ENCODE results near the gene OR8G1. TPM values are rescaled to one million over a fixed set of nuclear protein-coding genes. Genes with fewer than 3 reads are reported as not detected.
"Not testable (repeated sequence)": the region's sequence is repeated elsewhere in the genome, so short reads cannot be mapped to it uniquely, and the experiment has no call there.

OR8G1 gene
- total and polyA plus RNA-seq, 8 donors, result not detected

DNA sequence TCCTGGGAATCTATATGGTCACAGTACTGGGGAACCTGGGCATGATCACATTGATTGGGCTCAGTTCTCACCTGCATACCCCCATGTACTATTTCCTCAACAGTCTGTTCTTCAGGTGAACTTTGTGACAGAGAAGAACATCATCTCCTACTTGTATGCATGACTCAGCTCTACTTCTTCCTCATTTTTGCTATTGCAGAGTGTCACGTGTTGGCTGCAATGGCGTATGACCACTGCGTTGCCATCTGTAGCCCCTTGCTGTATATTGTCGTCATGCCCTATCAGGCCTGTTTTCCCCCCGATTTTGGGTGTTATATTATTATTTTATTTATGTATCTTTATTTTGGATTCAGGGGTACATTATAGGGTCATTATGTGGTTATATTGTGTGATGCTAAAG lies 2.4 kb upstream of the OR8G1 start:
- Histone ChIP-seq H3K27ac (no peak overlapping the region), H3K4me3 (no peak overlapping the region), H3K27me3 (no peaks in the 10 kb centered on the region), H3K4me1 (no peaks in the 10 kb centered on the region), H3K9me3 (no peaks in the 10 kb centered on the region), H3K36me3 (no peaks in the 10 kb centered on the region)
- no peak for TF ChIP-seq EP300 (IDR thresholded peaks at IDR 0.05)
- TF ChIP-seq, protein P1, sequence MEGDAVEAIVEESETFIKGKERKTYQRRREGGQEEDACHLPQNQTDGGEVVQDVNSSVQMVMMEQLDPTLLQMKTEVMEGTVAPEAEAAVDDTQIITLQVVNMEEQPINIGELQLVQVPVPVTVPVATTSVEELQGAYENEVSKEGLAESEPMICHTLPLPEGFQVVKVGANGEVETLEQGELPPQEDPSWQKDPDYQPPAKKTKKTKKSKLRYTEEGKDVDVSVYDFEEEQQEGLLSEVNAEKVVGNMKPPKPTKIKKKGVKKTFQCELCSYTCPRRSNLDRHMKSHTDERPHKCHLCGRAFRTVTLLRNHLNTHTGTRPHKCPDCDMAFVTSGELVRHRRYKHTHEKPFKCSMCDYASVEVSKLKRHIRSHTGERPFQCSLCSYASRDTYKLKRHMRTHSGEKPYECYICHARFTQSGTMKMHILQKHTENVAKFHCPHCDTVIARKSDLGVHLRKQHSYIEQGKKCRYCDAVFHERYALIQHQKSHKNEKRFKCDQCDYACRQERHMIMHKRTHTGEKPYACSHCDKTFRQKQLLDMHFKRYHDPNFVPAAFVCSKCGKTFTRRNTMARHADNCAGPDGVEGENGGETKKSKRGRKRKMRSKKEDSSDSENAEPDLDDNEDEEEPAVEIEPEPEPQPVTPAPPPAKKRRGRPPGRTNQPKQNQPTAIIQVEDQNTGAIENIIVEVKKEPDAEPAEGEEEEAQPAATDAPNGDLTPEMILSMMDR (IDR thresholded peaks at IDR 0.05), result no peak
- TF ChIP-seq POLR2A (IDR thresholded peaks at IDR 0.05), result no peak
- no peak for TF ChIP-seq POLR2AphosphoS5 (IDR thresholded peaks at IDR 0.05)
- 53 to 70% (median 63%) methylated on average over 5 of the region's 5 CpGs for WGBS, 5 donors
- intact Hi-C loops (cut with DNase I; ENCODE audit: low total_unique reads), result no loop called here
- no peak for DNase-seq

- intact Hi-C loops (cut with DNase I; ENCODE audit: low total_unique reads); H3K4me3 ChIP-seq; DNase-seq; H3K36me3 ChIP-seq; H3K27ac ChIP-seq; H3K9me3 ChIP-seq; H3K4me1 ChIP-seq; H3K27me3 ChIP-seq: not testable (repeated sequence)
- 59 to 65% (median 62%) methylated on average over 3 of the region's 3 CpGs for WGBS, 5 donors
Measured at GRCh38 chr11:124249869-124250268, 9.0 kb downstream of the OR8G1 start.

DNA sequence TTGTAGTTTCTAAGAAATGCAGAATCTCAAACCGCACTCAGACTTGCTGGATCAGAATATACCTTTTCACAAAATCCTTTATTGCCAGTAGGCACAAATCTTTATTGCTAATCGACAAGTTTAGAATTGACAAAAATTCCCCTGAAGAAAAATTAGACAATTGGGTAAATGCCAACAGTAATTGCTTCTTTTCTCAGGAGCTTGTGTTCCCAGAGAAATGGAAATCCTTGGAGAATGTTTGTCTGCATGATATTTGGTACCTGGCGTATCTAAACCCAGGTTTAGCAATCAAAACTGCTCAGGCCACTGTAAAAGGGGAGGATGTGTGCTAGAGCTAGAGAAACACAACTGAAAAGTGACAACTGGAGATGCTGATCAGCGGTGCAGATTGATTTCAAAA lies 15.2 kb downstream of the OR8G1 start, which contains the start of gene OR8G5:
TSS of gene OR8G5 (plus strand) at position 301 of the 400 bp plus-strand sequence. CDS start 8,556 bp downstream, outside the sequence.
- H3K27ac ChIP-seq, result no peak within 1 kb of the TSS
- no peaks in the 10 kb centered on the region for H3K4me1 ChIP-seq
- 60 to 77% (median 68%) methylated on average over 4 of the region's 4 CpGs for WGBS, 5 donors
- H3K9me3 ChIP-seq, result no peaks in the 10 kb centered on the region
- TF ChIP-seq POLR2AphosphoS5 (IDR thresholded peaks at IDR 0.05) (no peak), POLR2A (IDR thresholded peaks at IDR 0.05) (no peak), EP300 (IDR thresholded peaks at IDR 0.05) (no peak)
- TF ChIP-seq, protein P1 (IDR thresholded peaks at IDR 0.05), result no peak
- no peak for DNase-seq
- intact Hi-C loops (cut with DNase I; ENCODE audit: low total_unique reads), result no loop called here
- H3K4me3 ChIP-seq, result no peak within 1 kb of the TSS
- no peaks in the 10 kb centered on the region for H3K27me3 ChIP-seq
- H3K36me3 ChIP-seq, result no peaks in the 10 kb centered on the region

DNA sequence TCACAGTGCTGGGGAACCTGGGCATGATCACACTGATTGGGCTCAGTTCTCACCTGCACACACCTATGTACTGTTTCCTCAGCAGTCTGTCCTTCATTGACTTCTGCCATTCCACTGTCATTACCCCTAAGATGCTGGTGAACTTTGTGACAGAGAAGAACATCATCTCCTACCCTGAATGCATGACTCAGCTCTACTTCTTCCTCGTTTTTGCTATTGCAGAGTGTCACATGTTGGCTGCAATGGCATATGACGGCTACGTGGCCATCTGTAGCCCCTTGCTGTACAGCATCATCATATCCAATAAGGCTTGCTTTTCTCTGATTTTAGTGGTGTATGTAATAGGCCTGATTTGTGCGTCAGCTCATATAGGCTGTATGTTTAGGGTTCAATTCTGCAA lies 24.1 kb downstream of the OR8G1 start:
- H3K4me1 ChIP-seq; H3K4me3 ChIP-seq; H3K27me3 ChIP-seq; H3K27ac ChIP-seq; DNase-seq; H3K9me3 ChIP-seq; intact Hi-C loops (cut with DNase I; ENCODE audit: low total_unique reads); H3K36me3 ChIP-seq: not testable (repeated sequence)
- WGBS, 5 donors, result 62 to 75% (median 64%) methylated on average over 4 of the region's 4 CpGs

GRCh38 chr11:124270886-124271285 lies 30.0 kb downstream of the OR8G1 start:
- intact Hi-C loops (cut with DNase I; ENCODE audit: low total_unique reads); H3K36me3 ChIP-seq; H3K4me1 ChIP-seq; H3K4me3 ChIP-seq; DNase-seq; H3K27me3 ChIP-seq; H3K9me3 ChIP-seq; H3K27ac ChIP-seq: not testable (repeated sequence)
- WGBS, 5 donors, result 47 to 71% (median 52%) methylated on average over 7 of the region's 7 CpGs

- no peak for DNase-seq
Measured at GRCh38 chr11:124274000-124274399, 33.1 kb downstream of the OR8G1 start.

More at GRCh38 chr11:124274000-124274399, 33.1 kb downstream of the OR8G1 start:
- no peaks in the 10 kb centered on the region for H3K27me3 ChIP-seq
- no peak overlapping the region for H3K4me3 ChIP-seq
- WGBS, 5 donors, result 76 to 89% (median 83%) methylated on average over 2 of the region's 2 CpGs
- H3K9me3 ChIP-seq, result peaks cover 0 to 8% (median 0%) of the 10 kb centered on the region in 4 donors
- no peaks in the 10 kb centered on the region for H3K36me3 ChIP-seq
- intact Hi-C loops (cut with DNase I; ENCODE audit: low total_unique reads), result no loop called here
- TF ChIP-seq POLR2AphosphoS5 (IDR thresholded peaks at IDR 0.05) (no peak), POLR2A (IDR thresholded peaks at IDR 0.05) (no peak), EP300 (IDR thresholded peaks at IDR 0.05) (no peak)
- TF ChIP-seq, protein P1 (IDR thresholded peaks at IDR 0.05), result no peak
- H3K27ac ChIP-seq, result no peak overlapping the region
- no peaks in the 10 kb centered on the region for H3K4me1 ChIP-seq

Data from stomach (tissue), 9 donors.